ENCODE data around the gene GRB2. TPM values are rescaled to one million over a fixed set of nuclear protein-coding genes. Genes with fewer than 3 reads are reported as not detected.

Gene GRB2
- total and polyA plus RNA-seq, 2 of the 8 experiments (the other 6 are each of a cell fraction or from before 2014, with no cell fraction given), result 44.2 to 101 TPM

GRCh38 chr17:75352079-75352569 is 53.4 kb downstream of the GRB2 start:
- POLR2A ChIA-PET (ENCODE audit: partially characterized antibody), result interaction anchor here (0.9 to 2.1 kb wide), 5 partner anchors 8 to 63 kb away, joined by 3 to 7 read pairs (median 4); partner anchors contain the start of gene SLC25A19
- Histone ChIP-seq H3K79me2 (ENCODE audit: control insufficient read depth in 1 of 2, insufficient read depth in 2 of 2, low read length in 2 of 2) (peaks cover 0 to 83% of the 10 kb centered on the region in 2 experiments; a peak in 3 of 4 replicates), H3K23me2 (ENCODE audit: low read depth, low read length) (no peaks in the 10 kb centered on the region), H2BK12ac (ENCODE audit: low read depth, low read length) (no peak overlapping the region), H3K18ac (ENCODE audit: extremely low read depth, low read length) (peak overlapping the region; percentile 1; the same call in 1 of the 2 replicates), H2AK5ac (ENCODE audit: low read depth, low read length) (no peak overlapping the region), H4K20me1 (replicated peaks in 1 of 2; ENCODE audit: control insufficient read depth in 1 of 2, insufficient read depth in 2 of 2, low read length in 2 of 2) (peaks cover 0 to 14% of the 10 kb centered on the region in 2 experiments), H2BK15ac (ENCODE audit: low read length) (no peak overlapping the region), H3K36me3 (ENCODE audit: control insufficient read depth in 2 of 4, insufficient read depth in 4 of 4, low read length in 3 of 4) (no peaks in the 10 kb centered on the region), H2AFZ (ENCODE audit: low read length) (no peak overlapping the region), H2BK5ac (ENCODE audit: low read depth, low read length) (no peak overlapping the region), H3K4ac (replicated peaks; ENCODE audit: insufficient read length, low read depth, low read length) (no peak overlapping the region), H4K8ac (ENCODE audit: extremely low read depth, insufficient read depth, low read length) (no peak overlapping the region), H3K27ac (ENCODE audit: low read depth, low read length) (no peak overlapping the region), H3K56ac (replicated peaks; ENCODE audit: insufficient read length, low read depth, low read length) (no peak overlapping the region), H2BK120ac (replicated peaks; ENCODE audit: low read depth, low read length) (no peak overlapping the region), H3K9me3 (ENCODE audit: insufficient read depth in 2 of 2, low read depth in 1 of 2, low read length in 1 of 2) (no peaks in the 10 kb centered on the region; a peak in 1 of 4 replicates), H3K79me1 (ENCODE audit: low read depth, low read length) (peaks cover 5% of the 10 kb centered on the region), H3K27me3 (replicated peaks in 1 of 4; ENCODE audit: control insufficient read depth in 3 of 4, extremely low read depth in 1 of 4, insufficient read depth in 3 of 4, low read length in 3 of 4) (no peaks in the 10 kb centered on the region), H3K23ac (ENCODE audit: insufficient read length) (no peak overlapping the region), H4K91ac (replicated peaks; ENCODE audit: insufficient read length, low read length) (no peak overlapping the region), H3K14ac (ENCODE audit: insufficient read length) (no peak overlapping the region), H3K4me3 (ENCODE audit: extremely low read depth in 1 of 4, insufficient read depth in 2 of 4, low read depth in 3 of 4, low read length in 4 of 4) (no peak overlapping the region), H3K9ac (replicated peaks in 1 of 4; ENCODE audit: extremely low read depth in 1 of 4, low read depth in 3 of 4, low read length in 3 of 4) (no peak overlapping the region; a peak in 1 of 7 replicates), H4K5ac (ENCODE audit: insufficient read length, low read depth, low read length) (no peak overlapping the region), H3K4me1 (replicated peaks in 1 of 4; ENCODE audit: control insufficient read depth in 3 of 4, insufficient read depth in 4 of 4, low read length in 3 of 4) (peaks cover 12 to 23% (median 19%) of the 10 kb centered on the region in 4 experiments), H2BK20ac (ENCODE audit: low read length) (no peak overlapping the region; the same call in 1 of the 2 replicates), H3K4me2 (ENCODE audit: insufficient read depth in 1 of 2, low read depth in 2 of 2, low read length in 2 of 2) (peak overlapping the region; percentile 43 to 49)
- CTCF ChIA-PET (ENCODE audit: partially characterized antibody), result interaction anchor here (0.6 to 1.5 kb wide), 10 partner anchors 15 to 324 kb away, joined by 3 to 8 read pairs (median 3); no protein-coding TSS in a partner anchor
- FAIRE-seq (no peak), DNase-seq (ENCODE audit: low read depth in 1 of 2, low spot score in 2 of 2) (peak in 1 of 2 experiments; percentile 57)
- 47% methylated on average over 7 of the region's 7 CpGs; no CpG with 5 or more reads in 1 of the 2 experiments for WGBS, 2 experiments (ENCODE audit: extremely low coverage in 1 of 2, insufficient coverage in 1 of 2, insufficient read length in 1 of 2, insufficient replicate concordance in 2 of 2, low coverage in 1 of 2, low lambda C conversion rate in 2 of 2, missing lambda C conversion rate in 1 of 2)
- TF ChIP-seq SP4 (IDR thresholded peaks at IDR 0.05; ENCODE audit: low read length) (no peak), SP1 (IDR thresholded peaks at IDR 0.05; ENCODE audit: low read depth, low read length) (0 out of 2 replicates have a peak, but pooled peaks have one; percentile 6), TBP (IDR thresholded peaks at IDR 0.05; ENCODE audit: low read depth, low read length) (no peak), ASH2L (IDR thresholded peaks at IDR 0.05; ENCODE audit: low read length) (peak; percentile 47), USF2 (IDR thresholded peaks at IDR 0.05; ENCODE audit: low read length) (no peak)

Measured in H1 (cell line).